Measurements from ENCODE around the gene IGSF21.
"Not testable (repeated sequence)": the region's sequence is repeated elsewhere in the genome, so short reads cannot be mapped to it uniquely, and the experiment has no call there.

IGSF21 gene

DNA sequence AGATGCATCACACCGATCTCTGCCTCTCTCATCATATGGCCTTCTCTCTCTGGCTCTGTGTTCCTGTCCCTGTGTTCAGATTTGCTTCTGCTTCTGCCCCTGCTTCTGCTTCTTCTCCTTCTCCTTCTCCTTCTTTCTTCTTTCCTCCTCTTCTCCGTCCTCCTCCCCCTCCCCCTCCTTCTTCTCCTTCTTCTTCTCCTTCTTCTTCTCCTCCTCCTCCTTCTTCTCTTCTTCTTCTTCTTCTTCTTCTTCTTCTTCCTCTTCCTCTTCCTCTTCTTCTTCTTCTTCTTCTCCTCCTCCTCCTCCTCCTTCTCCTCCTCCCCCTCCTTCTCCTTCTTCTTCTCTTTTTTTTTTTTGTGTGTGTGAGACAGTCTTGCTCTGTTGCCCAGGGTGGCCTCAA lies 233.2 kb downstream of the IGSF21 start:
- DNase-seq (ENCODE audit: low read depth, low spot score), result no peak
- H3K27ac ChIP-seq, result no peak overlapping the region

DNA sequence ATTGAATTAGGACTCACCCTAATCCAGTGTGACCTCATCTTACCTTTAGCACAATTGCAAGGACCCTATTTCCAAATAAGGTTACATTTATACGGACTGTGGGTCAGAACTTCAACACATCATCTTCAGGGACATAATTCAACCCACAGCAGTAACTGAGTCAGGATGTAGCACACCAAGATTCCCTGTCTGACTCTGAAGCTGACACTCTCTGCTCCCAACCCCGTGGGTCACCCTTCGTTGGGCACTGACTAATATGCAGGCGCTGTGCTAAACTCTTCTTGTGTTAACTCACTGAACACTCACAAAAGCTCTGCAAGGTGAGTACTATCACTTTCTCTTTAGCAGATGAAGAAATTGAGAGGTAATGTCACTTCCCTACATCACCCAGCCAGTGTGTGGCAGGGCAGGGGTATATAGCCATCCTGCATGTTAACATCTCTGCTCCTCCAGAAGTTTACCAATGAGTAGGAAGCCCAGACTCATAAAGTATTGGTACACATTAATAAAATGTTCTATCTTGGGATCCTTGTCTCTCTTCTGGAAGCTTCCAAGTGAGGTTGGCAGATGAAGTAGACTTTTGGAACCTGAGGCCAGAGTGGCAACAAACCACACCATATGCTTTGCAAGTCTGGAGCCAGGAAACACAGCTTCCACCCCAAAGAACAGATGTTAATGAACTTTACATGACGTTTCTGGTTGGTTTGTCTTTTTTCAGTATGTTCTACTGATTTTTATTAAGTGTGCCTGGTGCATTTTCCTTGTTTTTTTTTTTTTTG lies 233.9 kb downstream of the IGSF21 start:
- no peak overlapping the region for H3K27ac ChIP-seq

GRCh38 chr1:18342744-18343143 lies 235.1 kb downstream of the IGSF21 start:
- DNase-seq (ENCODE audit: low read depth, low spot score), result no peak
- no peak overlapping the region for H3K27ac ChIP-seq

More for the DNA sequence above, 233.9 kb downstream of the IGSF21 start:
- no peak for DNase-seq (ENCODE audit: low read depth, low spot score)

- no peak for DNase-seq (ENCODE audit: low read depth, low spot score)
- H3K27ac ChIP-seq, result no peak overlapping the region
Observed at GRCh38 chr1:18343581-18343980, 236.0 kb downstream of the IGSF21 start.

GRCh38 chr1:18344755-18345154 lies 237.2 kb downstream of the IGSF21 start:
- H3K27ac ChIP-seq, result no peak overlapping the region
- no peak for DNase-seq (ENCODE audit: low read depth, low spot score)

GRCh38 chr1:18347559-18347958 lies 240.0 kb downstream of the IGSF21 start:
- DNase-seq (ENCODE audit: low read depth, low spot score), result no peak
- no peak overlapping the region for H3K27ac ChIP-seq

GRCh38 chr1:18348354-18348753 lies 240.8 kb downstream of the IGSF21 start:
- no peak overlapping the region for H3K27ac ChIP-seq
- no peak for DNase-seq (ENCODE audit: low read depth, low spot score)

DNA sequence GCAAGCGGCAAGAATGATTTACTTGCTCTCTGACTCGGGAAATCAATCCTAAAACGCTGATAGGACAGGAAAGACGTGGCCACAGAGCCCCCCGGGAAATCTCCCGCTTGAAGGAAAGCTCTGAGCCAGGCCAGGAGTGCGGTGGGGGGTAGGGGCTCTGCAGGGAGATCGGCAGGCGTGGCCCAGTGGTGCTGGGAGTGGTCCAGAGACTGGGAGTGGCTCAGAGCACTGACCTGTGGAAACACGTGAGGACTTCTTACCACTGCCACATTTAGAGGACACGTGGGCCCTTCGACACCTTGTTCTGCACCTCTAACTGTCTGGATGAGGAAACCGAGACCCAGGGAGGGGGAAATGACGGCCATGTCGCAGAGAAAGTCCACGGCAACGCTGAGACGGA lies 243.1 kb downstream of the IGSF21 start:
- no peak for DNase-seq (ENCODE audit: low read depth, low spot score)
- H3K27ac ChIP-seq, result no peak overlapping the region

DNA sequence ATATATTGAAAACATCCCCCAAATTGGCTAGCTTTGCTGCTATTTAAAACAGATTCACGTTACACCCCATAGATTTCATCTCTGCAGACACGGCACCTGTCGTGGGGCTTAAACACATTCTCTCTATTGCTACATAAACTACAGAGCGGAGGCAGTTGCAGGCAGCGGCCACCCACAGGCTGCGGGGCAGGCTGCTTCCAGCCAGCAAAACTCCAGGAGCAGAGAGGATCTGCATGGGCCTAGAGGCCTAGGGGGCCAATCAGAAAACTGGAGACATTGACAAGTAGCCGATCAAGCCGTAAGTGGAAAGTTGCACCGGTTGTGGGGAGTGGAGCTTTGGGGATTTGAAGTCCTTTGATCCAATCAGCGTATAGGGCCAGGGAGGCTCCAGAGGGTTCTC lies 244.1 kb downstream of the IGSF21 start:
- DNase-seq (ENCODE audit: low read depth, low spot score), result no peak
- no peak overlapping the region for H3K27ac ChIP-seq

GRCh38 chr1:18352636-18353265 lies 245.2 kb downstream of the IGSF21 start:
- no peak overlapping the region for H3K27ac ChIP-seq
- no peak for DNase-seq (ENCODE audit: low read depth, low spot score)

DNA sequence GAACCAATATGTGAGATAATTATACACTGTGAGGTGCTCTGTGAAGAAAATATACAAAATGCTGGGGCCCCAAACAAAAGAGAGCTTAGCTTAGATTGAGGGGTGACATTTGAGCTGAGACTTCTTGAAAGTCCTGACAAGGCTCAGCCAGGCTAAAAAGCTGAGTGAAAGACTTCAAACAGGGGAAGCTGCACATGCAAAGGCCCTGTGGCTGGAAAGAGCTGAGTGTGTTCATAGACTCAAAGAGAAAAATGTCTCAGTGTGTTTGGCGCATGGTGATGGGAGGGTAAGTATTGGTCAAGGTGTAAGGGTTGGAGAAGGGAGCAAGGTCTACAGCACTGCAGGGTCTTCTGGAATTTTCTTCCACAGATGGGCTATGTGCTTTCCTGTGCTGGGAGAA lies 245.9 kb downstream of the IGSF21 start:
- H3K27ac ChIP-seq, result no peak overlapping the region
- no peak for DNase-seq (ENCODE audit: low read depth, low spot score)

DNA sequence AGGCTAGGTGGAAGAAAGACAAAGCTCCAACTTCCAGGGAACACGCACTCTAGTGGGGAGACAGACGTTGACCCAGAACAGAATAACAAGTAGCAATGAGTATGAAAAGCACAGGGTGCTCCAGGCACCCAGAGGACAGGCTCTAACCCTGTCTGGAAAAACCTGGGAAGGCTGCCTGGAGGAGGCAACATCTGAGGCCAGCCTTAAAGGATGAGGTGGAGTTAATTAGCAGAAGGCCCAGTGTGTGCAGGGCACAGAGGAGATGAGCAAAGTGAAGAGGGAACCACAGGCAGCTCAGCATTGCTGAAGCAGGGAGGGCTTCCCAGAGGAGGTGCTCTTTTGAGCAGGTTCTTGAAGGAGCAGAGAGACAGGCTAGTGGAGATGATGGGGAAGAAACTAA lies 246.4 kb downstream of the IGSF21 start:
- no peak overlapping the region for H3K27ac ChIP-seq
- no peak for DNase-seq (ENCODE audit: low read depth, low spot score)

DNA sequence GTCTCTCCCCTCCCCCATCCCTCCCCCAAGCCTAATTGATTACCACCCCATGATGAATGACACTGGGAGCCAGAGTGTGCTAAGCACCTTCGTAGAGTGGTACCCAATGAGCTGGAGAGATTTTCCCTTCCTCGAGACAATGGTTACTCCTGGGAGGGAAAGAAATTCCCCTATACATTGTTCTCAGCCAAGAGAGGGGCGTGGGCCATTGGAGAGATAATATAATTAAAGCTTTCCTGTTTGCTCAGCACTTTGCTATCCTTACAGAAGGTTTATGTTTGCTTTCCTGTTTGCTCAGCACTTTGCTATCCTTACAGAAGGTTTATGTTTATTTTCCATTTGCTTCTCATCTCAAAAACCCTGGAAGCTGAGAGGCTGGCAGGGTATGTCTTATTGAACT lies 247.0 kb downstream of the IGSF21 start:
- H3K27ac ChIP-seq, result no peak overlapping the region
- DNase-seq (ENCODE audit: low read depth, low spot score), result no peak

- no peak overlapping the region for H3K27ac ChIP-seq
- DNase-seq (ENCODE audit: low read depth, low spot score), result no peak
Observed at GRCh38 chr1:18357622-18358230, 250.1 kb downstream of the IGSF21 start.

GRCh38 chr1:18358600-18358999 lies 251.0 kb downstream of the IGSF21 start:
- DNase-seq (ENCODE audit: low read depth, low spot score), result no peak
- H3K27ac ChIP-seq, result no peak overlapping the region

DNA sequence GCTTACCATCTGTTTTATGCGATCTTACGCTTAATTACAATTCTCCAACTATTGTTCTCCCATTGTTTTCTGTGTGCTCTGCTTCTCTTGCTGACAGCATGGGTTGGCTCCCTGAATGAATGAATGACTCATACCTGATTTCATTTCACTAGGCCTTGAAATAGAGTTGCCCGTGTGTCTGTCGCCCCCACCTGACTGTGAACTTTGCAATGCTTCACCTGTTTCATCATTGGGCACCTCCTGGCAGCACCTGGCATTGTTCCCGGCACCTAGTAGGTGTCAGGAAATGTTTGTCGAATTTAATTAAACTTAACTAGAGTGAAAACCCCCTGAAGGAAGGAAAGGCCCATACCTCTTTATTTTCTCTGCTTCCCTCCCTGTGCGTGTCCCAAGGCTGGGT lies 252.7 kb downstream of the IGSF21 start:
- DNase-seq (ENCODE audit: low read depth, low spot score), result no peak
- no peak overlapping the region for H3K27ac ChIP-seq

- no peak for DNase-seq (ENCODE audit: low read depth, low spot score)
Observed at GRCh38 chr1:18362150-18362549, 254.6 kb downstream of the IGSF21 start.

DNA sequence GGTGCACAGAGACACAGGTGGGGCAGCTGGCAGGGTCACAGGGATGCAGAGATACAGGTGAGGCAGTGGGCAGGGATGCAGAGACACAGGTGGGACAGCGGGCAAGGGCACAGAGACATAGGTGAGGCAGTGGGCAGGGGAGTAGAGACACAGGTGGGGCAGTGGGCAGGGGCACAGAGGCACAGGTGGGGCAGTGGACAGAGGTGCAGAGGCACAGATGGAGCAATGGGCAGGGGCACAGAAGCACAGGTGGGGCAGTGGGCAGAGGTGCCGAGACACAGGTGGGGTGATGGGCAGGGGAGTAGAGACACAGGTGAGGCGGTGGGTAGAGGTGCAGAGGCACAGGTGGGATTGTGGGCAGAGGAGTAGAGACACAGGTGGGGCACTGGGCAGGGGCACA lies 255.8 kb downstream of the IGSF21 start:
- no peak overlapping the region for H3K27ac ChIP-seq
- DNase-seq (ENCODE audit: low read depth, low spot score), result no peak

More at GRCh38 chr1:18362150-18362549, 254.6 kb downstream of the IGSF21 start:
- H3K27ac ChIP-seq, result no peak overlapping the region

GRCh38 chr1:18365099-18365705 lies 257.6 kb downstream of the IGSF21 start:
- no peak for DNase-seq (ENCODE audit: low read depth, low spot score)
- H3K27ac ChIP-seq, result no peak overlapping the region

DNA sequence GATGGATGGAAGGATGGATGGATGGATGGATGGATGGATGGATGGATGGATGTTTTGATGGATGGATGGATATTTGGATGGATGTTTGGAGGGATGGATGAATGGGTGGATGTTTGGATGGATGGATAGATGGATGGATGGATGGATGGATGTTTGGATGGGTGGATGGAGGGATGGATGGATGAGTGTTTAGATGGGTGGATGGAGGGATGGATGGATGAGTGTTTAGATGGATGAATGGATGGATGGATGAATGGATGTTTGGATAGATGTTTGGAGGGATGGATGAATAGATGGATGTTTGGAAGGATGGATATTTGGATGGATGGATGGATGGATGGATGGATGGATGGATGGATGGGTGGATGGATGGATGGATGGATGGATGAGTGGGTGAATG lies 264.9 kb downstream of the IGSF21 start:
- H3K27ac ChIP-seq; DNase-seq (ENCODE audit: low read depth, low spot score): not testable (repeated sequence)

DNA sequence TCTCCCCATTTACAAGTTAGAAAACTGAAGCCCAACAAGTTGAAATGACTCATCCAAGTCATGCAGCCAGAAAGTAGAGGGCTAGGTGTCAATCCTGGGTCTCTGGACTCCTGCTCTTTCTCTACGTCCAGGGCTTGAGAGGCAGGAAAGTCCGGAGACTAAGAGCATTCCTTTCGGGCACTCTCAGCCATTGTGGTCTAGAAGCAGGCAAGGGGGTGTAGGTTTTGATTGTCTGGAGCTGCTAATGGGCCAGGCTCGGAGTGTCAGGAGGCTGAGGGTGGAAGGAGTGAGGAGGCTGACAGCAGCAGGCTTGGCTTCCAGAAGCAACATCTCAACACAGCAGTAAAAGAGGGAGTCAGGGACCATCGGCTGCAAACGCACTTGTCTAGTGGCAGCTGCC lies 265.6 kb downstream of the IGSF21 start:
- DNase-seq (ENCODE audit: low read depth, low spot score), result no peak
- H3K27ac ChIP-seq, result no peak overlapping the region

Data from epithelial cell of prostate (primary cell).